ENCODE measurements around the gene ZMYND8. TPM values are rescaled to one million over a fixed set of nuclear protein-coding genes. Genes with fewer than 3 reads are reported as not detected.

Gene ZMYND8
- total RNA-seq, 1 experiment from 2014 or later = 44.1 TPM

GRCh38 chr20:47326658-47327268 lies 29.7 kb downstream of the ZMYND8 start:
- H3K9me3 ChIP-seq (ENCODE audit: low read length) = no peaks in the 10 kb centered on the region
- no peak overlapping the region for H3K27ac ChIP-seq (ENCODE audit: low read length)
- H4K20me1 ChIP-seq (ENCODE audit: insufficient read depth, low read depth, low read length) = peaks cover 45% of the 10 kb centered on the region
- no peak overlapping the region for H2AFZ ChIP-seq (ENCODE audit: low read length)
- no peak overlapping the region for H3K9ac ChIP-seq (ENCODE audit: low read length)
- H3K36me3 ChIP-seq (ENCODE audit: insufficient read depth, low read length) = peaks cover 36% of the 10 kb centered on the region; the same call in 1 of the 2 replicates
- H3K4me3 ChIP-seq (ENCODE audit: low read length) = no peak overlapping the region
- no peaks in the 10 kb centered on the region for H3K4me1 ChIP-seq (ENCODE audit: low read length)
- H3K9me2 ChIP-seq (replicated peaks; ENCODE audit: insufficient read depth, low read length) = no peaks in the 10 kb centered on the region
- H3K4me2 ChIP-seq (ENCODE audit: low read depth, low read length, poor library complexity, severe bottlenecking) = no peak overlapping the region
- no peak for DNase-seq
- peaks cover 99% of the 10 kb centered on the region for H3K79me2 ChIP-seq (ENCODE audit: low read length)
- no peaks in the 10 kb centered on the region for H3K27me3 ChIP-seq (ENCODE audit: low read length)

- Histone ChIP-seq H2AFZ (ENCODE audit: low read length) (no peak overlapping the region), H3K9ac (ENCODE audit: low read length) (no peak overlapping the region), H3K9me3 (ENCODE audit: low read length) (no peaks in the 10 kb centered on the region), H3K79me2 (ENCODE audit: low read length) (peaks cover 99% of the 10 kb centered on the region), H3K4me1 (ENCODE audit: low read length) (no peaks in the 10 kb centered on the region), H3K4me3 (ENCODE audit: low read length) (no peak overlapping the region), H3K9me2 (replicated peaks; ENCODE audit: insufficient read depth, low read length) (no peaks in the 10 kb centered on the region), H3K4me2 (ENCODE audit: low read depth, low read length, poor library complexity, severe bottlenecking) (no peak overlapping the region), H4K20me1 (ENCODE audit: insufficient read depth, low read depth, low read length) (peaks cover 46% of the 10 kb centered on the region), H3K27me3 (ENCODE audit: low read length) (no peaks in the 10 kb centered on the region), H3K27ac (ENCODE audit: low read length) (no peak overlapping the region), H3K36me3 (ENCODE audit: insufficient read depth, low read length) (peaks cover 24% of the 10 kb centered on the region; the same call in 1 of the 2 replicates)
- DNase-seq = no peak
These were observed 31.3 kb downstream of the ZMYND8 start for GRCh38 chr20:47325242-47325641.

- H3K9me2 ChIP-seq (replicated peaks; ENCODE audit: insufficient read depth, low read length) = no peaks in the 10 kb centered on the region
- no peaks in the 10 kb centered on the region for H3K4me1 ChIP-seq (ENCODE audit: low read length)
- H3K4me2 ChIP-seq (ENCODE audit: low read depth, low read length, poor library complexity, severe bottlenecking) = no peak overlapping the region
- H3K9me3 ChIP-seq (ENCODE audit: low read length) = no peaks in the 10 kb centered on the region
- no peak overlapping the region for H2AFZ ChIP-seq (ENCODE audit: low read length)
- H3K4me3 ChIP-seq (ENCODE audit: low read length) = no peak overlapping the region
- H4K20me1 ChIP-seq (ENCODE audit: insufficient read depth, low read depth, low read length) = peaks cover 67% of the 10 kb centered on the region
- H3K9ac ChIP-seq (ENCODE audit: low read length) = no peak overlapping the region
- H3K27ac ChIP-seq (ENCODE audit: low read length) = no peak overlapping the region
- H3K36me3 ChIP-seq (ENCODE audit: insufficient read depth, low read length) = peaks cover 22% of the 10 kb centered on the region; the same call in 1 of the 2 replicates
- no peaks in the 10 kb centered on the region for H3K27me3 ChIP-seq (ENCODE audit: low read length)
- H3K79me2 ChIP-seq (ENCODE audit: low read length) = peaks cover 98% of the 10 kb centered on the region
- DNase-seq = no peak
These were observed 35.3 kb downstream of the ZMYND8 start for GRCh38 chr20:47320990-47321805.

DNA sequence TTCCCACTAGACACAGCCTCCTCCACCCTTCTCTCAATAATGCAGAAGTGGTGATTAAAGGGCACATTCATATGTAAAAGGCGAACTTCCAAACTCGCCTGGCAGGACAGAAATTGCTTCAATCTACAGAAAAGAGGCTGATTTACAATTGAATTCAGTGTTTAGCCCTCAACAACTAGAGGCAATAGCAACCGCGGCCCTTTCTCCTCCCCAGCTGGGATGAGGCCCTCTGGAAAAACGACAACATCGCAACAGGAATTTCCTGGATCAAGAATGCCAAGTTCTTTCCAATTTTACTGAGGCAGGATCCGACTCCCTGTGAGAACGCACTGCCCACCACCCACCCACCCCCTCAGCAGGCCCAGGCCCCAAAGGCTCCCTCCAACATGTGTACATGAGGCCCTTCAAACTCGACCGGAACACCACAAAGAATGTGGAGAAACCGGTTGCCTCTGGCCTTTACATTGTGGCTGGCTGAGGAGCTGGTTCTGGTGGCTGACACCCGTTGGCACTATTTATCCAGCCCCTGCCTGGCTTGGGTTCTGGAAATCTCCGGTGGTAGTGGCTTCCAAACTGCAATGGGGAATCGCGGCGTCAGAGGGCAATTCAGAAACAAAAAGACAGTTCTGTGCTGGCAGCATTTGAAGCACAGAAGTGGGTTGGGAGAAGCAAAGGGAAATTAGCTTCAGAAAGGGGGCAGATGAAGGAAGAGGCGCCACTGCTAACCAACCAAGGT lies 36.8 kb downstream of the ZMYND8 start:
- H3K4me3 ChIP-seq (ENCODE audit: low read length) = no peak overlapping the region
- no peaks in the 10 kb centered on the region for H3K27me3 ChIP-seq (ENCODE audit: low read length)
- H3K79me2 ChIP-seq (ENCODE audit: low read length) = peaks cover 98% of the 10 kb centered on the region
- H3K36me3 ChIP-seq (ENCODE audit: insufficient read depth, low read length) = peaks cover 20% of the 10 kb centered on the region; the same call in 1 of the 2 replicates
- no peak for DNase-seq
- peaks cover 73% of the 10 kb centered on the region for H4K20me1 ChIP-seq (ENCODE audit: insufficient read depth, low read depth, low read length)
- H3K9ac ChIP-seq (ENCODE audit: low read length) = no peak overlapping the region
- H3K4me2 ChIP-seq (ENCODE audit: low read depth, low read length, poor library complexity, severe bottlenecking) = no peak overlapping the region
- H3K27ac ChIP-seq (ENCODE audit: low read length) = no peak overlapping the region
- no peaks in the 10 kb centered on the region for H3K4me1 ChIP-seq (ENCODE audit: low read length)
- H3K9me3 ChIP-seq (ENCODE audit: low read length) = no peaks in the 10 kb centered on the region
- H2AFZ ChIP-seq (ENCODE audit: low read length) = no peak overlapping the region
- no peaks in the 10 kb centered on the region for H3K9me2 ChIP-seq (replicated peaks; ENCODE audit: insufficient read depth, low read length)

DNA sequence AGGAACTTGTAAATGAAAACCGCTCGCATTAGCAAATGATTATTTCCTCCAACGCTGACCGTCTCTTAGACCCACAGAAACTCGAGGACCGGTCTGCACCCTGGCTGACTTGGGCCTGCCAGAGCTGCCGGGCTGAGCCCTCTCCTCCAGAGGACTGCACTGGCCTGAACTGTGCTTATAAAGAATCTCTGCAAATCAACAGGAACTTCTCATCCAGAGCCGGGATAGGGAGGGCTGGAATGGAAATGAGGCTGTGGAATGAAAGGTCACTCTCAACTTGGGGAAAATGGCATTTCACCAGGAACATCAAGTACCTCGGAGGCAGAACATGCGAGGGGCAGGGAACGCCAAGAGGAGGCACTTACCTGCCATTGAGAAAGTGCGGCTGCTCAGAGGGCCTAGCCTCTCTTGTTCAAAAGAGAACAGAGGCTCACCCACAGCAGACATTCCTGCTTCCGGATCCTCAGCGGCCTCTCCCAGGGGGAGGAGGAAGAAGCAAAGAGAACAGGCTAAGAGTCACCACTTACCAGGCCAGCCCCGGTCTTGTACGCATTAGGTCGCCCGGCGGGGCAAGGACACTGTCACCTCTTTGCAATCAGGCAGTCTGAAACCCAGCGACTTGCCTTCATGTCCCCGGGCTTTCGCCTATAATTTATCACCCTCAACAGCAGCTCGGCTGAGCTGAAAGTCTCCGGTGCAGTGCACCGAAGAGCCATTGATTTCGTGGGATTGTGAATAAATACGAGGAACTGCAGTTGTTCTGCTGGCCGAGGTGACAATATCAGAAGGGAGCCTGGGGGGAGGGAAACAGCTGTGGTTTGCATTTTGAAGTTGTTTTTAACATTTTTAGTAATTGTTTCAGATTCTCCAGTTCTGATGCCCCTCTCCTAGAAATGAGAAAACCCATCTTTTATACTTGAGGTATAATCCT lies 37.6 kb downstream of the ZMYND8 start:
- peaks cover 20% of the 10 kb centered on the region; the same call in 1 of the 2 replicates for H3K36me3 ChIP-seq (ENCODE audit: insufficient read depth, low read length)
- H3K9me3 ChIP-seq (ENCODE audit: low read length) = no peaks in the 10 kb centered on the region
- H3K27ac ChIP-seq (ENCODE audit: low read length) = no peak overlapping the region
- no peak for DNase-seq
- H3K79me2 ChIP-seq (ENCODE audit: low read length) = peaks cover 99% of the 10 kb centered on the region
- no peak overlapping the region for H3K4me2 ChIP-seq (ENCODE audit: low read depth, low read length, poor library complexity, severe bottlenecking)
- no peak overlapping the region for H2AFZ ChIP-seq (ENCODE audit: low read length)
- H3K27me3 ChIP-seq (ENCODE audit: low read length) = no peaks in the 10 kb centered on the region
- no peak overlapping the region for H3K9ac ChIP-seq (ENCODE audit: low read length)
- no peaks in the 10 kb centered on the region for H3K4me1 ChIP-seq (ENCODE audit: low read length)
- peaks cover 74% of the 10 kb centered on the region for H4K20me1 ChIP-seq (ENCODE audit: insufficient read depth, low read depth, low read length)
- H3K9me2 ChIP-seq (replicated peaks; ENCODE audit: insufficient read depth, low read length) = no peaks in the 10 kb centered on the region
- H3K4me3 ChIP-seq (ENCODE audit: low read length) = no peak overlapping the region

DNA sequence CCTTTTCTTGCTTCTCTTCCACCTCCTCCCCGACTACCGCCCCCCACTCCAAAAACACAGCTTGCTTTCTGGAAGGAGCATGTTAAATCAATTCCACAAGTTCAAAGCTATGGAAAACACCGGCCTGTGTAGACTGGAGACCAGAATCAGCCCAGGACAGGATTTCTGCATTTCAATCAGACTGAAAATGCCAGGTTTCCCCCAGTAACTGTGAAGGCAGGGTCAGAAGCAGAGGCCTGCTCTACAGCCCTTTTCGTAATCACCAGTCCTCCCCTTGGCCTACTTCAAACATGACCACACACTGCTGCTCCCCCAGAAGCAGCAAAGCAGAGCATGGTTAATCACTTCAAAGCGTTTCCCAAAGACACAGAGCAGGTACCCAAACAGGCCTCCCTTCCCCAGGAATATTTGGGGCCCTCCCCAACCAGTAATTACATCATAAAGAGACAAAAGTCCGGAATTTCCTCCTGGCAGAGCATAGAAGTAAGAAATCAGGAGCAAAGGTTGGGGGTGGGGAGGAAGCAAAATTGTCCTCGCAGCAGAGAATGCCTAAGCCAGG lies 38.4 kb downstream of the ZMYND8 start:
- Histone ChIP-seq H3K4me3 (ENCODE audit: low read length) (no peak overlapping the region), H4K20me1 (ENCODE audit: insufficient read depth, low read depth, low read length) (peaks cover 68% of the 10 kb centered on the region), H3K9me2 (replicated peaks; ENCODE audit: insufficient read depth, low read length) (no peaks in the 10 kb centered on the region), H3K4me1 (ENCODE audit: low read length) (no peaks in the 10 kb centered on the region), H3K36me3 (ENCODE audit: insufficient read depth, low read length) (peaks cover 15% of the 10 kb centered on the region; the same call in 1 of the 2 replicates), H3K9ac (ENCODE audit: low read length) (no peak overlapping the region), H3K9me3 (ENCODE audit: low read length) (no peaks in the 10 kb centered on the region), H3K79me2 (ENCODE audit: low read length) (peaks cover 95% of the 10 kb centered on the region), H3K4me2 (ENCODE audit: low read depth, low read length, poor library complexity, severe bottlenecking) (no peak overlapping the region), H3K27ac (ENCODE audit: low read length) (no peak overlapping the region), H2AFZ (ENCODE audit: low read length) (no peak overlapping the region), H3K27me3 (ENCODE audit: low read length) (no peaks in the 10 kb centered on the region)
- no peak for DNase-seq

- H3K4me3 ChIP-seq (ENCODE audit: low read length) = no peak overlapping the region
- no peaks in the 10 kb centered on the region for H3K9me3 ChIP-seq (ENCODE audit: low read length)
- H4K20me1 ChIP-seq (ENCODE audit: insufficient read depth, low read depth, low read length) = peaks cover 69% of the 10 kb centered on the region
- peaks cover 94% of the 10 kb centered on the region for H3K79me2 ChIP-seq (ENCODE audit: low read length)
- H3K9ac ChIP-seq (ENCODE audit: low read length) = no peak overlapping the region
- no peak overlapping the region for H2AFZ ChIP-seq (ENCODE audit: low read length)
- no peaks in the 10 kb centered on the region for H3K9me2 ChIP-seq (replicated peaks; ENCODE audit: insufficient read depth, low read length)
- H3K36me3 ChIP-seq (ENCODE audit: insufficient read depth, low read length) = peaks cover 16% of the 10 kb centered on the region; the same call in 1 of the 2 replicates
- no peak overlapping the region for H3K4me2 ChIP-seq (ENCODE audit: low read depth, low read length, poor library complexity, severe bottlenecking)
- DNase-seq = no peak
- no peaks in the 10 kb centered on the region for H3K4me1 ChIP-seq (ENCODE audit: low read length)
- H3K27me3 ChIP-seq (ENCODE audit: low read length) = no peaks in the 10 kb centered on the region
- H3K27ac ChIP-seq (ENCODE audit: low read length) = no peak overlapping the region
These were observed 39.2 kb downstream of the ZMYND8 start for GRCh38 chr20:47317127-47317895.
